HEK293 (cell line): ENCODE measurements around the gene TNFRSF21.

Source experiments
- REPIN1 ChIP-seq: fragments of 450-650 bp; formaldehyde crosslinking; IDR thresholded peaks from 2 replicates; pipeline ENCODE4 v1.5.1; 2017; ENCODE audit warnings: missing biosample characterization, missing genetic modification characterization, low read depth
- ZBTB1 ChIP-seq: fragments of 450-650 bp; formaldehyde crosslinking; IDR thresholded peaks from 2 replicates; pipeline ENCODE4 v1.5.1; 2016; ENCODE audit warnings: missing biosample characterization, missing genetic modification characterization
- ZNF138 ChIP-seq: fragments of 450-650 bp; formaldehyde crosslinking; IDR thresholded peaks from 2 replicates; pipeline ENCODE4 v1.5.1; 2016; ENCODE audit warnings: missing biosample characterization, missing genetic modification characterization, borderline replicate concordance
- ZNF16 ChIP-seq: fragments of 450-650 bp; formaldehyde crosslinking; IDR thresholded peaks from 2 replicates; pipeline ENCODE4 v1.5.1; 2016; ENCODE audit warnings: low read depth, missing biosample characterization, missing genetic modification characterization
- ZNF214 ChIP-seq: fragments of 450-650 bp; formaldehyde crosslinking; IDR thresholded peaks from 2 replicates; pipeline ENCODE4 v1.5.1; 2017; ENCODE audit warnings: missing biosample characterization, mild to moderate bottlenecking, missing genetic modification characterization, borderline replicate concordance
- ZNF830 ChIP-seq: fragments of 450-650 bp; IDR thresholded peaks from 2 replicates; pipeline ENCODE4 v1.5.0; 2018; ENCODE audit warnings: missing biosample characterization, missing genetic modification characterization, low read depth, mild to moderate bottlenecking, moderate library complexity
- TF ChIP-seq, protein P1 (sequence below): fragments of 450-650 bp; formaldehyde crosslinking; IDR thresholded peaks from 2 replicates; pipeline ENCODE4 v1.5.1; 2016; ENCODE audit warnings: missing biosample characterization, missing genetic modification characterization, low read depth
- TF ChIP-seq, protein P2 (sequence below): fragments of 450-650 bp; formaldehyde crosslinking; IDR thresholded peaks from 2 replicates; pipeline ENCODE4 v1.5.1; 2016; ENCODE audit warnings: missing biosample characterization, missing genetic modification characterization
- TF ChIP-seq, protein P3 (sequence below): fragments of 450-650 bp; formaldehyde crosslinking; IDR thresholded peaks from 2 replicates; pipeline ENCODE4 v1.5.1; 2017; ENCODE audit warnings: missing biosample characterization, missing genetic modification characterization
- TF ChIP-seq, protein P4 (sequence below): fragments of 450-650 bp; formaldehyde crosslinking; conservative IDR thresholded peaks from 2 replicates; pipeline ENCODE4 v1.5.1; 2016; ENCODE audit warnings: low read depth, missing biosample characterization, missing genetic modification characterization

DNA sequence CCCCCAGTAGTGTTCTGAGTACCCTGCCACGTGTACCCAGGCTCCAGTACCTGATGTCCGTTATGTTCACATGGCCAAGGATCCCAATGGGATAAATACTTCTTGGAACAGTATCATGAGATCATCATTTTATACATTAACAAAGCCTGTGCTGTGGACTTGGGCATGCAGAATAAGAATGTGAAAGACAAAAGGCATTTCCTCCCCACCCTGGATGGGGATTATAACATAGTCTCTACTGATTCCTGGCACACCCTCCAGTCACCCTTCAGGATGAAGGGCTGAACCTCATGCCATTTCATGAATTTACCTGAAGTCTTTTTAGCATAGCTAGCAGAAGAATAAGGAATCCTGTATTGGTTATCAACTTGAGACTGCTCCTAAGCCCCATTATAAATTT, 2.8 kb downstream of the TNFRSF21 start:
- TF ChIP-seq, protein P1, sequence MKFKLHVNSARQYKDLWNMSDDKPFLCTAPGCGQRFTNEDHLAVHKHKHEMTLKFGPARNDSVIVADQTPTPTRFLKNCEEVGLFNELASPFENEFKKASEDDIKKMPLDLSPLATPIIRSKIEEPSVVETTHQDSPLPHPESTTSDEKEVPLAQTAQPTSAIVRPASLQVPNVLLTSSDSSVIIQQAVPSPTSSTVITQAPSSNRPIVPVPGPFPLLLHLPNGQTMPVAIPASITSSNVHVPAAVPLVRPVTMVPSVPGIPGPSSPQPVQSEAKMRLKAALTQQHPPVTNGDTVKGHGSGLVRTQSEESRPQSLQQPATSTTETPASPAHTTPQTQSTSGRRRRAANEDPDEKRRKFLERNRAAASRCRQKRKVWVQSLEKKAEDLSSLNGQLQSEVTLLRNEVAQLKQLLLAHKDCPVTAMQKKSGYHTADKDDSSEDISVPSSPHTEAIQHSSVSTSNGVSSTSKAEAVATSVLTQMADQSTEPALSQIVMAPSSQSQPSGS (tag by site-specific recombination) = no peak
- no peak for TF ChIP-seq REPIN1 (tag by site-specific recombination)
- no peak for TF ChIP-seq ZNF214
- TF ChIP-seq, protein P2, sequence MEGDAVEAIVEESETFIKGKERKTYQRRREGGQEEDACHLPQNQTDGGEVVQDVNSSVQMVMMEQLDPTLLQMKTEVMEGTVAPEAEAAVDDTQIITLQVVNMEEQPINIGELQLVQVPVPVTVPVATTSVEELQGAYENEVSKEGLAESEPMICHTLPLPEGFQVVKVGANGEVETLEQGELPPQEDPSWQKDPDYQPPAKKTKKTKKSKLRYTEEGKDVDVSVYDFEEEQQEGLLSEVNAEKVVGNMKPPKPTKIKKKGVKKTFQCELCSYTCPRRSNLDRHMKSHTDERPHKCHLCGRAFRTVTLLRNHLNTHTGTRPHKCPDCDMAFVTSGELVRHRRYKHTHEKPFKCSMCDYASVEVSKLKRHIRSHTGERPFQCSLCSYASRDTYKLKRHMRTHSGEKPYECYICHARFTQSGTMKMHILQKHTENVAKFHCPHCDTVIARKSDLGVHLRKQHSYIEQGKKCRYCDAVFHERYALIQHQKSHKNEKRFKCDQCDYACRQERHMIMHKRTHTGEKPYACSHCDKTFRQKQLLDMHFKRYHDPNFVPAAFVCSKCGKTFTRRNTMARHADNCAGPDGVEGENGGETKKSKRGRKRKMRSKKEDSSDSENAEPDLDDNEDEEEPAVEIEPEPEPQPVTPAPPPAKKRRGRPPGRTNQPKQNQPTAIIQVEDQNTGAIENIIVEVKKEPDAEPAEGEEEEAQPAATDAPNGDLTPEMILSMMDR = no peak
- no peak for TF ChIP-seq ZNF16
- TF ChIP-seq, protein P3, sequence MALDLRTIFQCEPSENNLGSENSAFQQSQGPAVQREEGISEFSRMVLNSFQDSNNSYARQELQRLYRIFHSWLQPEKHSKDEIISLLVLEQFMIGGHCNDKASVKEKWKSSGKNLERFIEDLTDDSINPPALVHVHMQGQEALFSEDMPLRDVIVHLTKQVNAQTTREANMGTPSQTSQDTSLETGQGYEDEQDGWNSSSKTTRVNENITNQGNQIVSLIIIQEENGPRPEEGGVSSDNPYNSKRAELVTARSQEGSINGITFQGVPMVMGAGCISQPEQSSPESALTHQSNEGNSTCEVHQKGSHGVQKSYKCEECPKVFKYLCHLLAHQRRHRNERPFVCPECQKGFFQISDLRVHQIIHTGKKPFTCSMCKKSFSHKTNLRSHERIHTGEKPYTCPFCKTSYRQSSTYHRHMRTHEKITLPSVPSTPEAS (tag by site-specific recombination) = no peak
- TF ChIP-seq ZNF830 (tag by site-specific recombination) = no peak
- no peak for TF ChIP-seq ZBTB1
- TF ChIP-seq, protein P4, sequence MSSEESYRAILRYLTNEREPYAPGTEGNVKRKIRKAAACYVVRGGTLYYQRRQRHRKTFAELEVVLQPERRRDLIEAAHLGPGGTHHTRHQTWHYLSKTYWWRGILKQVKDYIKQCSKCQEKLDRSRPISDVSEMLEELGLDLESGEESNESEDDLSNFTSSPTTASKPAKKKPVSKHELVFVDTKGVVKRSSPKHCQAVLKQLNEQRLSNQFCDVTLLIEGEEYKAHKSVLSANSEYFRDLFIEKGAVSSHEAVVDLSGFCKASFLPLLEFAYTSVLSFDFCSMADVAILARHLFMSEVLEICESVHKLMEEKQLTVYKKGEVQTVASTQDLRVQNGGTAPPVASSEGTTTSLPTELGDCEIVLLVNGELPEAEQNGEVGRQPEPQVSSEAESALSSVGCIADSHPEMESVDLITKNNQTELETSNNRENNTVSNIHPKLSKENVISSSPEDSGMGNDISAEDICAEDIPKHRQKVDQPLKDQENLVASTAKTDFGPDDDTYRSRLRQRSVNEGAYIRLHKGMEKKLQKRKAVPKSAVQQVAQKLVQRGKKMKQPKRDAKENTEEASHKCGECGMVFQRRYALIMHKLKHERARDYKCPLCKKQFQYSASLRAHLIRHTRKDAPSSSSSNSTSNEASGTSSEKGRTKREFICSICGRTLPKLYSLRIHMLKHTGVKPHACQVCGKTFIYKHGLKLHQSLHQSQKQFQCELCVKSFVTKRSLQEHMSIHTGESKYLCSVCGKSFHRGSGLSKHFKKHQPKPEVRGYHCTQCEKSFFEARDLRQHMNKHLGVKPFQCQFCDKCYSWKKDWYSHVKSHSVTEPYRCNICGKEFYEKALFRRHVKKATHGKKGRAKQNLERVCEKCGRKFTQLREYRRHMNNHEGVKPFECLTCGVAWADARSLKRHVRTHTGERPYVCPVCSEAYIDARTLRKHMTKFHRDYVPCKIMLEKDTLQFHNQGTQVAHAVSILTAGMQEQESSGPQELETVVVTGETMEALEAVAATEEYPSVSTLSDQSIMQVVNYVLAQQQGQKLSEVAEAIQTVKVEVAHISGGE = no peak
- no peak for TF ChIP-seq ZNF138 (tag by site-specific recombination)
